ENCODE data around the gene CCBE1.

CCBE1 gene

DNA sequence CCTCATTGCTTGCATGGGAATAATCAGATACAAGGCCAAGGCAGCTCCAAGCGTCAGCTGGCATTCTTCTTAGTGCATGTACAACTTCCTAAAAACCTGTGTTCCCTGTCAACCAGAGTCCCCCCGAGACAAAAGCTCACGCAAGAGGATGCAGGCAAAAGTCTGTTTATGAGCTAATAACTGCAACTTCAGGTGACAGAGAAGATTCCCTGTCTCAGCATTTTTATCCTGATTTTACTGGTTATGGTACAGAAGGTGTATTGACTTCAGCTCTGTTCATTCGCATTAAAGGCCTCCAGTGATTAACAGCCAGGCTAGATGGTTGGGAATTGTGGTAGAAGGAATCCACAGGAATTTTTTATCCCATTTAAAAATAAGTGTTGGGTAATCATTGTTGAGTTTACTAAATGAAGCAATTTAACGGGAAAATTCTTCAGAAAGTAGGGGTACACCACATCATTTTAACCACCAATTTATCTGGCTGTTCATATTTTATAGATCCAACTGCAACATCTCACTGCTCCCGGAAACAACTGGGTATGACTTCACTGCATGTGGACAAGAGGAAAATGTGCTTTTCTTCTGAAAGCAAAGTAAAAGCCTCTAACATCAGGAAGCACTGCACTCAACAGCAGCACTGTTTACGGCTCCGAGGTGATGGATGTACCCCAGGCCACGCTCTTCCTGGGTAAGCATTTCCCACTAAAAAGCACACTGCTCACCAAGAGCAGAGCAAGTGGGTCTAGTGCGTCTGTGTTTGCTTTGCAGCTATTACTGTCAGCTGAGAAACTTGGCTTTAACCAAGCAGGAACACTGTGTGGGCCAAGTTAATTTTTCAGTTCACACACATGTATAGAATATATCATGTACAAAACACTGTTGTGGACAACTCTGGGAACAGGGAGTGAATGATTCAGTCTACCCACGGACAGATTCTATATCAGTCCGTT is 31.9 kb downstream of the CCBE1 start:
- TF ChIP-seq CTCF (IDR thresholded peaks at IDR 0.05; ENCODE audit: poor library complexity, severe bottlenecking) = no peak
- Histone ChIP-seq H3K4me3 (ENCODE audit: severe bottlenecking) (no peak overlapping the region), H3K36me3 (ENCODE audit: low read depth) (no peaks in the 10 kb centered on the region), H3K27ac (ENCODE audit: poor library complexity, severe bottlenecking) (peak overlapping the region; percentile 90), H3K27me3 (ENCODE audit: insufficient read depth, poor library complexity, severe bottlenecking) (no peaks in the 10 kb centered on the region), H3K4me1 (ENCODE audit: insufficient read depth, poor library complexity, severe bottlenecking) (peaks cover 33% of the 10 kb centered on the region), H3K9me3 (ENCODE audit: severe bottlenecking) (no peaks in the 10 kb centered on the region)
- no peak for DNase-seq (ENCODE audit: low spot score)
- no peak for ATAC-seq (ENCODE audit: low read depth)

DNA sequence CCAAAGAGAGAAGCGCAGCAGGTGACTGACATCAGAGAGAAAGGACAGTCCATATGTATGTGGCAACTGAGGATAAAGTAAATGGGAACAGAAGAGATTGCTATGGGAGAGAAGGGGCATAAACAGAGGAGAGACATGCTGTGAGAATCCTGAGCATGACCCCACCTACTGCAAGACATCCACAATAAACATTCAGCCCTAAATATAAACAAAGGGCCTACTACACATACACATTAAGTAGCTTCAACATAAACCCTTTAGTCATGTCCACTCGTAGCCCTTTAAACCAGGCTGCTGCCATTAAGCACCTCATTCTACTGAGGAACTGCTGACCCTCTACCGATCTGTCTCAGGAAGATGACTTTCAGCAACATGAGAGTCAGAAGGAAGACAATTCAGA is 32.9 kb downstream of the CCBE1 start:
- H3K27me3 ChIP-seq (ENCODE audit: insufficient read depth, poor library complexity, severe bottlenecking) = no peaks in the 10 kb centered on the region
- ATAC-seq (ENCODE audit: low read depth) = no peak
- peak overlapping the region; percentile 90 for H3K27ac ChIP-seq (ENCODE audit: poor library complexity, severe bottlenecking)
- no peak for DNase-seq (ENCODE audit: low spot score)
- H3K36me3 ChIP-seq (ENCODE audit: low read depth) = no peaks in the 10 kb centered on the region
- no peaks in the 10 kb centered on the region for H3K9me3 ChIP-seq (ENCODE audit: severe bottlenecking)
- no peak for TF ChIP-seq CTCF (IDR thresholded peaks at IDR 0.05; ENCODE audit: poor library complexity, severe bottlenecking)
- no peak overlapping the region for H3K4me3 ChIP-seq (ENCODE audit: severe bottlenecking)
- H3K4me1 ChIP-seq (ENCODE audit: insufficient read depth, poor library complexity, severe bottlenecking) = peaks cover 35% of the 10 kb centered on the region

DNA sequence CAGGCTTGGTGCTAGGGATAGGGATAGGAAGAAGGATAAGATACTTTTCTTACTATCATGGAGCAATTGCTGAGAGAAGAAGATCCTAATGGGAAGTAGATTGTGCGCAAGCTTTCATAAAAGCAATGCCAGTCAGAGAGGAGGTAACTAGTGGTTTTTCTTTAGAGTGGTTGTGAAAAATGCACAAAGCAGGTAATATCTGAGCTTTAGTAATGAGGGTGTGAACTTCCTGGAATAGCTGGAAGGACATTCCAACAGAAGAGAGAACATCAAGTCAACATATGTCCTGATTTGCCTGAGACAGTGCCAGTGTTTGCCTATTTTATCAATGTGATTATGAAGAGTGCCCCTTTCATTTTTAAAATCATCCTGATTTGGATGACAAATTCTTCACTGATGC is 34.1 kb downstream of the CCBE1 start:
- Histone ChIP-seq H3K36me3 (ENCODE audit: low read depth) (no peaks in the 10 kb centered on the region), H3K4me1 (ENCODE audit: insufficient read depth, poor library complexity, severe bottlenecking) (peaks cover 37% of the 10 kb centered on the region), H3K9me3 (ENCODE audit: severe bottlenecking) (no peaks in the 10 kb centered on the region), H3K4me3 (ENCODE audit: severe bottlenecking) (no peak overlapping the region), H3K27me3 (ENCODE audit: insufficient read depth, poor library complexity, severe bottlenecking) (no peaks in the 10 kb centered on the region), H3K27ac (ENCODE audit: poor library complexity, severe bottlenecking) (peak overlapping the region; percentile 90)
- TF ChIP-seq CTCF (IDR thresholded peaks at IDR 0.05; ENCODE audit: poor library complexity, severe bottlenecking) = no peak
- ATAC-seq (ENCODE audit: low read depth) = peak; percentile 37
- DNase-seq (ENCODE audit: low spot score) = no peak

DNA sequence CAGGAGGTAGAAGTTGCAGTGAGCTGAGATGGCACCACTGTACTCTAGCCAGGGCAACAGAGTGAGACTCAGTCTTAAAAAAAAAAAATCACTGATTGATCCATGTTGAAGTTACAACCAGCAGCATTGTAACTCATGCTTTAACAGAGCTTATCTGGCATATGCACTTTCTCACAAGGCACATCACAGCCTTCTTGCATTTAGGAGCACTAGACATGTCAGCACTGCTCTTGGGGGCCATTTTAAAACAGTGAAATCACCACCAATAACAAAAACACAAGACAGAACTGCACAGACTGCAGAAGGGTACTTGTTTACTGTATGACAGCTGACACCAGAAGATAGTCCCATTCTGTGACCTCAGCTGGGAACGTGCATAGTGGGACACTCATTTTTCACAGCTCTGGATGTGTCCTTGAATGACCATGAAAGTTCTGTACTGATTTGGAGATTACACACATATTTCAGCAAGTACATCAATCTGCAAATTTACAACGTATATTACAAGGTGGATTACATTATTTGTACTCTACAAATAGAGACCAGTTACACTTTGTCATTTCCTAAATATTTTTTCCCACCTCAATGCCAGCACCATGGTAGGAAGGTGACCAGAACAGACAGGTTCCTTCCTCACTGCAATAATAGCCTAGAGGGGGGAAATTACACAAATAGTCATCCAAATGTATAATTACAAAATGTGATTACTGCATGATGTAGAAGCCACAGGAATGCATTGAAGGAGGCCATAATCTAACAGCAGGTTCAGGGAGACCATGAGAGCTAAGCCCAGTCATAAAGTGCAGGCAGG is 35.1 kb downstream of the CCBE1 start:
- no peak for DNase-seq (ENCODE audit: low spot score)
- peak overlapping the region; percentile 90 for H3K27ac ChIP-seq (ENCODE audit: poor library complexity, severe bottlenecking)
- no peak overlapping the region for H3K4me3 ChIP-seq (ENCODE audit: severe bottlenecking)
- ATAC-seq (ENCODE audit: low read depth) = peak; percentile 88
- peaks cover 37% of the 10 kb centered on the region for H3K4me1 ChIP-seq (ENCODE audit: insufficient read depth, poor library complexity, severe bottlenecking)
- H3K36me3 ChIP-seq (ENCODE audit: low read depth) = no peaks in the 10 kb centered on the region
- H3K9me3 ChIP-seq (ENCODE audit: severe bottlenecking) = no peaks in the 10 kb centered on the region
- TF ChIP-seq CTCF (IDR thresholded peaks at IDR 0.05; ENCODE audit: poor library complexity, severe bottlenecking) = no peak
- no peaks in the 10 kb centered on the region for H3K27me3 ChIP-seq (ENCODE audit: insufficient read depth, poor library complexity, severe bottlenecking)

Data from RWPE2 (cell line).